Astrocyte (in vitro differentiated cells and primary cell): ENCODE results near the gene SEMA3F.

Experiments
- CTCF ChIP-seq: IDR thresholded peaks from 2 replicates; pipeline ENCODE4 v1.5.1; 2011; ENCODE audit warnings: low read depth, mild to moderate bottlenecking, inconsistent platforms, low read length, moderate library complexity; ENCODE audit not compliant: insufficient read depth
- EZH2 ChIP-seq: IDR thresholded peaks from 2 replicates; pipeline ENCODE4 v1.6.1; 2012; ENCODE audit warnings: mild to moderate bottlenecking, low read length, inconsistent platforms; ENCODE audit not compliant: insufficient read depth

GRCh38 chr3:50164984-50165909, 10.1 kb downstream of the SEMA3F start:
- TF ChIP-seq CTCF (no peak), EZH2 (no peak)
